ENCODE data around the gene HOXD10. TPM values are rescaled to one million over a fixed set of nuclear protein-coding genes. Genes with fewer than 3 reads are reported as not detected.
A peak's percentile ranks its signal among the peaks of the same experiment; 100 is the strongest.

HOXD10 gene
- total and polyA plus RNA-seq, 2 of the 13 experiments (the other 11 are each of a cell fraction or from before 2014, with no cell fraction given), result not detected

- ATAC-seq (peak; percentile 2; the same call in 2 of the 3 replicates), DNase-seq (ENCODE audit: low spot score) (no peak), FAIRE-seq (no peak)
- Histone ChIP-seq H4K20me1 (ENCODE audit: insufficient read depth, low read length) (no peaks in the 10 kb centered on the region), H3K79me2 (ENCODE audit: insufficient read depth, low read length) (no peaks in the 10 kb centered on the region), H2AFZ (ENCODE audit: low read length) (no peak overlapping the region), H3K27me3 (ENCODE audit: control insufficient read depth in 1 of 2, insufficient read depth in 2 of 2, low read length in 2 of 2) (peaks cover 17 to 98% of the 10 kb centered on the region in 2 experiments), H3K9ac (ENCODE audit: insufficient read depth, low read depth, low read length) (no peak overlapping the region), H3K4me1 (ENCODE audit: insufficient read depth, low read length) (peaks cover 47% of the 10 kb centered on the region), H3K4me3 (replicated peaks in 1 of 3; ENCODE audit: insufficient read depth in 1 of 3, low read depth in 2 of 3, low read length in 3 of 3) (peak overlapping the region in 1 of 3 experiments; percentile 25; a peak in 1 of 6 replicates), H3K9me3 (ENCODE audit: low read length) (no peaks in the 10 kb centered on the region), H3K4me2 (ENCODE audit: low read depth, low read length) (peak overlapping the region; percentile 46), H3K36me3 (replicated peaks in 1 of 2; ENCODE audit: control insufficient read depth in 1 of 2, insufficient read depth in 2 of 2, low read length in 2 of 2) (no peaks in the 10 kb centered on the region), H3K27ac (ENCODE audit: extremely low read length, insufficient read depth, low read length) (no peak overlapping the region)
- BruUV-seq (replicated peaks), result no TSS peak
- ChIA-PET CTCF (ENCODE audit: low intra/inter-chr PET ratio, low total read pairs) (no interaction called here), POLR2A (interaction anchor here (1.2 kb wide), 1 partner anchor 26 kb away, joined by 3 read pairs; no protein-coding TSS in a partner anchor)
- intact Hi-C loops (cut with micrococcal nuclease; ENCODE audit: unreplicated experiment), result no loop called here
- WGBS (ENCODE audit: low lambda C conversion rate), result 9% methylated on average over 22 of the region's 22 CpGs
- TF ChIP-seq EZH2 (conservative IDR thresholded peaks at IDR 0.05; ENCODE audit: low read depth, low read length), result peak; percentile 79; the same call in 1 of the 2 replicates
- 0 out of 2 replicates have a peak, but pooled peaks have one; percentile 10 for TF ChIP-seq RAD21 (CRISPR knock-in tag; IDR thresholded peaks at IDR 0.05)
- TF ChIP-seq ZNF652 (CRISPR knock-in tag; IDR thresholded peaks at IDR 0.05; ENCODE audit: borderline replicate concordance, low read depth), result no peak
- TF ChIP-seq KMT2B (CRISPR knock-in tag; IDR thresholded peaks at IDR 0.05), result no peak
- TF ChIP-seq NCOA2 (CRISPR knock-in tag; IDR thresholded peaks at IDR 0.05), result no peak
- TF ChIP-seq ZNF572 (CRISPR knock-in tag; IDR thresholded peaks at IDR 0.05), result 0 out of 2 replicates have a peak, but pooled peaks have one; percentile 39
- 0 out of 4 replicates have a peak, but pooled peaks of 1 of the 2 experiments have one; percentile 3 for TF ChIP-seq MAFK (conservative IDR thresholded peaks at IDR 0.05 in 1 of 2, IDR thresholded peaks at IDR 0.05 in 1 of 2; ENCODE audit: low read length in 2 of 2)
- TF ChIP-seq ZNF501 (CRISPR knock-in tag; IDR thresholded peaks at IDR 0.05), result 0 out of 2 replicates have a peak, but pooled peaks have one; percentile 27
- in situ Hi-C loops (cut with HindIII; ENCODE audit: extremely low pct_ligation_motif_present, low pct_unique_long_range_greater_than_20kb), result no loop called here
These were observed 45.4 kb downstream of the HOXD10 start for GRCh38 chr2:176161825-176162626.

All from HepG2 (cell line).